Endothelial cell of umbilical vein (primary cell): ENCODE measurements around the gene PCDH9. TPM values are rescaled to one million over a fixed set of nuclear protein-coding genes. Genes with fewer than 3 reads are reported as not detected.

Source experiments
- BruUV-seq: library from RNA; stranded (reverse); fragments of 400-500 nt; replicated peaks from 2 replicates; lab custom pipeline; 2021; lab: Mats Ljungman, UMichigan
- CTCF ChIA-PET: fragments of 300-600, 350-600 bp; sonication (Branson Sonifier 250); formaldehyde crosslinking; loops from one replicate; lab custom pipeline; 2021; ENCODE audit warnings: antibody characterized with exemption, inconsistent platforms; lab: Charles Lee
- POLR2A ChIA-PET: fragments of 300-600, 350-600 bp; sonication (Branson Sonifier 250); formaldehyde crosslinking; loops from one replicate; lab custom pipeline; 2021; ENCODE audit warnings: antibody characterized with exemption, inconsistent platforms; lab: Charles Lee
- DNase-seq: peaks from one replicate; pipeline ENCODE4 v3.0.0-alpha.2; 2011; ENCODE audit warnings: low read depth, low spot score
- FAIRE-seq: peaks from 2 replicates; lab custom pipeline; 2011; peaks lifted over from hg19 to GRCh38; lab: Jason Lieb, UNC
- H2AFZ ChIP-seq: 2 replicates; pipeline ENCODE4 v1.6.0; 2012; ENCODE audit warnings: low read depth, low read length, control low read depth, inconsistent platforms
- H3K27ac ChIP-seq: 2 replicates; pipeline ENCODE4 v1.5.1; 2011; ENCODE audit warnings: low read depth, mild to moderate bottlenecking, control low read depth, low read length, moderate library complexity; ENCODE audit not compliant: insufficient read depth
- H3K27me3 ChIP-seq, 2 experiments: 2 replicates each; pipeline versions ENCODE4 v1.6.0 to v1.6.1; 2011; ENCODE audit warnings: low read length in 2 of 2, mixed read lengths in 1 of 2; ENCODE audit not compliant: control insufficient read depth in 2 of 2, insufficient read depth in 2 of 2
- H3K36me3 ChIP-seq, 2 experiments: 2 replicates in 1 of 2; 3 replicates in 1 of 2; pipeline ENCODE4 v1.5.1; 2011; ENCODE audit warnings: low read length in 2 of 2, mild to moderate bottlenecking in 1 of 2, moderate library complexity in 1 of 2; ENCODE audit not compliant: control insufficient read depth in 2 of 2, insufficient read depth in 2 of 2; ENCODE audit errors: extremely low read depth in 1 of 2
- H3K4me1 ChIP-seq: 3 replicates; pipeline ENCODE4 v1.5.1; 2011; ENCODE audit warnings: mild to moderate bottlenecking, low read length; ENCODE audit not compliant: control insufficient read depth, insufficient read depth; ENCODE audit errors: extremely low read depth
- H3K4me2 ChIP-seq: 2 replicates; pipeline ENCODE4 v1.6.1; 2011; ENCODE audit warnings: low read length, control low read depth, mixed read lengths; ENCODE audit not compliant: insufficient read depth
- H3K4me3 ChIP-seq, 3 experiments: fragments of 200-600 bp in 1 of 3; sonication (generic), shearing (Covaris generic) in 1 of 3; replicated peaks in 1 of 3; 2 replicates each; pipeline ENCODE4 v1.5.1; 2011 to 2016; ENCODE audit warnings: control low read depth in 3 of 3, low read length in 3 of 3, mild to moderate bottlenecking in 2 of 3, inconsistent platforms in 1 of 3, low read depth in 1 of 3, moderate library complexity in 1 of 3; ENCODE audit not compliant: insufficient read depth in 1 of 3
- H3K79me2 ChIP-seq: 2 replicates; pipeline ENCODE4 v1.6.0; 2012; ENCODE audit warnings: low read length, inconsistent platforms; ENCODE audit not compliant: control insufficient read depth, insufficient read depth
- H3K9ac ChIP-seq: replicated peaks from 2 replicates; pipeline ENCODE3; 2011; ENCODE audit warnings: low read length, control low read depth; ENCODE audit not compliant: insufficient read depth; ENCODE audit errors: extremely low read depth
- H3K9me1 ChIP-seq: replicated peaks from 3 replicates; pipeline ENCODE4 v1.6.0; 2011; ENCODE audit warnings: mild to moderate bottlenecking, low read length; ENCODE audit not compliant: control insufficient read depth, insufficient read depth; ENCODE audit errors: extremely low read depth
- H3K9me3 ChIP-seq: replicated peaks from 2 replicates; pipeline ENCODE4 v1.5.1; 2012; ENCODE audit warnings: low read length, inconsistent platforms; ENCODE audit not compliant: control insufficient read depth, insufficient read depth
- H4K20me1 ChIP-seq: replicated peaks from 2 replicates; pipeline ENCODE3; 2011; ENCODE audit warnings: mild to moderate bottlenecking, low read length; ENCODE audit not compliant: control insufficient read depth, insufficient read depth; ENCODE audit errors: extremely low read depth
- EZH2 ChIP-seq: IDR thresholded peaks from 2 replicates; pipeline ENCODE4 v1.6.1; 2012; ENCODE audit warnings: borderline replicate concordance, low read depth, mild to moderate bottlenecking, moderate library complexity, low read length, inconsistent platforms; ENCODE audit not compliant: severe bottlenecking
- FOS ChIP-seq: IDR thresholded peaks from 2 replicates; pipeline ENCODE4 v1.6.1; 2011; ENCODE audit warnings: mild to moderate bottlenecking, low read length, moderate library complexity, borderline replicate concordance; ENCODE audit not compliant: insufficient read depth
- GATA2 ChIP-seq: IDR thresholded peaks from 2 replicates; pipeline ENCODE4 v1.7.0; 2011; ENCODE audit warnings: low read depth, mild to moderate bottlenecking, moderate library complexity, mixed read lengths, low read length; ENCODE audit not compliant: insufficient read length, insufficient read depth
- POLR2AphosphoS5 ChIP-seq: IDR thresholded peaks from 2 replicates; pipeline ENCODE4 v1.6.1; 2012; ENCODE audit warnings: low read depth, mild to moderate bottlenecking, control low read depth, low read length, moderate library complexity; ENCODE audit not compliant: insufficient read depth
- dilution Hi-C: fragments of 300-500 bp; cut with MboI; formaldehyde crosslinking; loops from one replicate; pipeline ENCODE4 v1.15.0; 2019; ENCODE audit warnings: low sequenced_read_pairs; ENCODE audit not compliant: extremely low pct_ligation_motif_present
- intact Hi-C: fragments of 100-400 bp; cut with micrococcal nuclease; formaldehyde crosslinking; loops from one replicate; pipeline ENCODE4 v1.10.0; 2022
- polyA plus RNA-seq, 4 experiments: library from polyadenylated mRNA; depleted of rRNA in 3 of 4; stranded (reverse) in 3 of 4; unstranded in 1 of 4; fragments of >200 nt; gene quantifications; 2 replicates each; pipeline versions ENCODE4 v1.2.1 to v1.2.3, GENCODE V29; 2011 to 2012; ENCODE audit warnings: missing spikeins in 1 of 4
- total RNA-seq: library from RNA; stranded (reverse); gene quantifications from 2 replicates; pipeline ENCODE4 v1.2.3, GENCODE V29; 2021

Gene PCDH9
- total and polyA plus RNA-seq, 2 donors (not counting 3 experiments of a cell fraction or from before 2014, with no cell fraction given): 1.1 to 5.2 TPM

DNA sequence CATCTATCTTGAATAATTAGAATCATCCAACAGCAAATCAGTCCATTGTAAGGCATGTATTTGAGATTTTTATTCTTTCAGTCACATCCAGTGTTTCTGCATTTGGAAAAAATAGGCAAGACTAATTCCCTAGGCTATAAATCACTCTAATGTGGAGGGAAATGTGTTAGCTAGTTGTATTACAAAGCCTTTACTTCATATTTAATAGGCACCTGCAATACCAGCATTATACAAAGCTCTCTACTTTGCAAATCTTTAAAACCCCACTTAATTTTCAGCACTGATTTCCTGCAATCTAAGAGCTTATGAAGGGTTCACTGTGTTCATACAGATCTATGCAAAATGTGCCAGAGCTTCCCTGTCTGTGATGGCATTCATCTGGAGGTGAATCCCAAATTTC, 12.3 kb downstream of the PCDH9 start:
- BruUV-seq: no TSS peak
- FAIRE-seq: no peak
- POLR2A ChIA-PET: no interaction called here

GRCh38 chr13:67216864-67217263, 13.3 kb downstream of the PCDH9 start:
- Histone ChIP-seq H3K79me2 (no peaks in the 10 kb centered on the region), H3K4me2 (no peak overlapping the region), H4K20me1 (no peaks in the 10 kb centered on the region), H3K4me1 (no peaks in the 10 kb centered on the region), H3K9me1 (no peaks in the 10 kb centered on the region), H3K4me3 (no peak overlapping the region), H3K36me3 (no peaks in the 10 kb centered on the region), H3K9ac (no peak overlapping the region), H2AFZ (no peak overlapping the region), H3K27me3 (no peaks in the 10 kb centered on the region), H3K27ac (no peak overlapping the region), H3K9me3 (no peaks in the 10 kb centered on the region)
- no TSS peak for BruUV-seq
- intact Hi-C loops (no loop called here), dilution Hi-C loops (no loop called here)
- ChIA-PET POLR2A (no interaction called here), CTCF (interaction anchor here (2.5 kb wide), 1 partner anchor 598 kb away, joined by 10 read pairs; no protein-coding TSS in a partner anchor)
- no peak for FAIRE-seq
- no peak for DNase-seq
- TF ChIP-seq GATA2: no peak

More for the DNA sequence above, 12.3 kb downstream of the PCDH9 start:
- Histone ChIP-seq H3K27me3 (no peaks in the 10 kb centered on the region), H3K9me1 (no peaks in the 10 kb centered on the region), H3K4me3 (no peak overlapping the region), H3K4me2 (no peak overlapping the region), H3K79me2 (no peaks in the 10 kb centered on the region), H3K4me1 (no peaks in the 10 kb centered on the region), H3K36me3 (no peaks in the 10 kb centered on the region), H3K9me3 (no peaks in the 10 kb centered on the region), H3K9ac (no peak overlapping the region), H2AFZ (no peak overlapping the region), H3K27ac (no peak overlapping the region), H4K20me1 (no peaks in the 10 kb centered on the region)
- CTCF ChIA-PET: interaction anchor here (0.8 to 2.5 kb wide), 5 partner anchors 10 to 1561 kb away, joined by 3 to 10 read pairs (median 4); no protein-coding TSS in a partner anchor
- dilution Hi-C loops: no loop called here
- TF ChIP-seq EZH2: no peak
- no peak for TF ChIP-seq GATA2
- TF ChIP-seq FOS: no peak
- no peak for TF ChIP-seq POLR2AphosphoS5
- DNase-seq: no peak
- intact Hi-C loops: no loop called here
